ENCODE measurements around the gene FAM120B. TPM values are rescaled to one million over a fixed set of nuclear protein-coding genes. Genes with fewer than 3 reads are reported as not detected.

The FAM120B gene
- total RNA-seq, 1 donor from 2014 or later: 18.4 TPM

- peaks cover 6% of the 10 kb centered on the region for H3K9me3 Mint-ChIP-seq
Measured at GRCh38 chr6:170298688-170299087, 7.9 kb upstream of the FAM120B start.

GRCh38 chr6:170301184-170301583, 5.4 kb upstream of the FAM120B start:
- H3K27me3 Mint-ChIP-seq (ENCODE audit: insufficient read depth): peaks cover 68% of the 10 kb centered on the region
- DNase-seq (ENCODE audit: low spot score): no peak
- peaks cover 6% of the 10 kb centered on the region for H3K9me3 Mint-ChIP-seq
- no peaks in the 10 kb centered on the region for H3K4me1 Mint-ChIP-seq (ENCODE audit: low read depth)
- intact Hi-C loops (cut with micrococcal nuclease): loop anchor here (10.0 kb wide), 1 partner anchor 746 kb away; no protein-coding TSS in a partner anchor
- no peak overlapping the region for H3K4me3 Mint-ChIP-seq
- H3K27ac Mint-ChIP-seq: no peak overlapping the region
- H3K36me3 Mint-ChIP-seq (ENCODE audit: low read depth): no peaks in the 10 kb centered on the region

More at GRCh38 chr6:170298688-170299087, 7.9 kb upstream of the FAM120B start:
- peaks cover 75% of the 10 kb centered on the region for H3K27me3 Mint-ChIP-seq (ENCODE audit: insufficient read depth)
- no peaks in the 10 kb centered on the region for H3K36me3 Mint-ChIP-seq (ENCODE audit: low read depth)
- no peak overlapping the region for H3K4me3 Mint-ChIP-seq
- H3K27ac Mint-ChIP-seq: no peak overlapping the region
- no peak for DNase-seq (ENCODE audit: low spot score)
- intact Hi-C loops (cut with micrococcal nuclease): no loop called here
- peaks cover 15% of the 10 kb centered on the region for H3K4me1 Mint-ChIP-seq (ENCODE audit: low read depth)

GRCh38 chr6:170305805-170306323, 694 bp upstream of the FAM120B start:
- H3K4me1 Mint-ChIP-seq (ENCODE audit: low read depth): peaks cover 26% of the 10 kb centered on the region
- H3K4me3 Mint-ChIP-seq: peak overlapping the region; percentile 57
- no peak overlapping the region for H3K27ac Mint-ChIP-seq
- H3K9me3 Mint-ChIP-seq: peaks cover 6% of the 10 kb centered on the region
- no peak for DNase-seq (ENCODE audit: low spot score)
- peaks cover 36% of the 10 kb centered on the region for H3K27me3 Mint-ChIP-seq (ENCODE audit: insufficient read depth)
- H3K36me3 Mint-ChIP-seq (ENCODE audit: low read depth): peaks cover 16% of the 10 kb centered on the region
- intact Hi-C loops (cut with micrococcal nuclease): loop anchor here (1.0 to 10.0 kb wide), 13 partner anchors 13 to 751 kb away; partner anchors contain the start of genes C6orf120, PDCD2, TBP and WDR27

- Mint-ChIP-seq H3K4me3 (peak overlapping the region; percentile 95), H3K4me1 (ENCODE audit: low read depth) (peaks cover 26% of the 10 kb centered on the region), H3K27ac (peak overlapping the region; percentile 92), H3K27me3 (ENCODE audit: insufficient read depth) (peaks cover 26% of the 10 kb centered on the region), H3K36me3 (ENCODE audit: low read depth) (peaks cover 18% of the 10 kb centered on the region), H3K9me3 (no peaks in the 10 kb centered on the region)
- intact Hi-C loops (cut with micrococcal nuclease): loop anchor here (2.0 to 10.0 kb wide), 10 partner anchors 34 to 752 kb away; partner anchors contain the start of gene PDCD2
- DNase-seq (ENCODE audit: low spot score): no peak
Measured at GRCh38 chr6:170307080-170307545, 555 bp downstream of the FAM120B start.

- Mint-ChIP-seq H3K9me3 (no peaks in the 10 kb centered on the region), H3K27me3 (ENCODE audit: insufficient read depth) (peaks cover 15% of the 10 kb centered on the region), H3K4me1 (ENCODE audit: low read depth) (peaks cover 40% of the 10 kb centered on the region), H3K27ac (no peak overlapping the region), H3K36me3 (ENCODE audit: low read depth) (peaks cover 23% of the 10 kb centered on the region), H3K4me3 (peak overlapping the region; percentile 30)
- intact Hi-C loops (cut with micrococcal nuclease): loop anchor here (5.0 to 10.0 kb wide), 6 partner anchors 84 to 754 kb away; no protein-coding TSS in a partner anchor
- no peak for DNase-seq (ENCODE audit: low spot score)
Measured at GRCh38 chr6:170308761-170309160, 2.2 kb downstream of the FAM120B start.

GRCh38 chr6:170311696-170312095, 5.1 kb downstream of the FAM120B start:
- H3K4me1 Mint-ChIP-seq (ENCODE audit: low read depth): peaks cover 52% of the 10 kb centered on the region
- no peak for DNase-seq (ENCODE audit: low spot score)
- H3K4me3 Mint-ChIP-seq: no peak overlapping the region
- no peaks in the 10 kb centered on the region for H3K9me3 Mint-ChIP-seq
- peaks cover 26% of the 10 kb centered on the region for H3K36me3 Mint-ChIP-seq (ENCODE audit: low read depth)
- peaks cover 2% of the 10 kb centered on the region for H3K27me3 Mint-ChIP-seq (ENCODE audit: insufficient read depth)
- intact Hi-C loops (cut with micrococcal nuclease): no loop called here
- no peak overlapping the region for H3K27ac Mint-ChIP-seq

- peaks cover 27% of the 10 kb centered on the region for H3K36me3 Mint-ChIP-seq (ENCODE audit: low read depth)
- peaks cover 43% of the 10 kb centered on the region for H3K4me1 Mint-ChIP-seq (ENCODE audit: low read depth)
- H3K4me3 Mint-ChIP-seq: no peak overlapping the region
- DNase-seq (ENCODE audit: low spot score): no peak
- H3K27ac Mint-ChIP-seq: no peak overlapping the region
- intact Hi-C loops (cut with micrococcal nuclease): no loop called here
- no peaks in the 10 kb centered on the region for H3K27me3 Mint-ChIP-seq (ENCODE audit: insufficient read depth)
- no peaks in the 10 kb centered on the region for H3K9me3 Mint-ChIP-seq
Measured at GRCh38 chr6:170312876-170313275, 6.3 kb downstream of the FAM120B start.

- intact Hi-C loops (cut with micrococcal nuclease): loop anchor here (2.0 kb wide), 1 partner anchor 25 kb away; no protein-coding TSS in a partner anchor
- Mint-ChIP-seq H3K27ac (no peak overlapping the region), H3K4me1 (ENCODE audit: low read depth) (peaks cover 34% of the 10 kb centered on the region), H3K4me3 (no peak overlapping the region), H3K9me3 (no peaks in the 10 kb centered on the region), H3K27me3 (ENCODE audit: insufficient read depth) (no peaks in the 10 kb centered on the region), H3K36me3 (ENCODE audit: low read depth) (peaks cover 30% of the 10 kb centered on the region)
- no peak for DNase-seq (ENCODE audit: low spot score)
Measured at GRCh38 chr6:170313716-170314295, 7.2 kb downstream of the FAM120B start.

GRCh38 chr6:170314983-170315382, 8.4 kb downstream of the FAM120B start:
- Mint-ChIP-seq H3K36me3 (ENCODE audit: low read depth) (peaks cover 37% of the 10 kb centered on the region), H3K27ac (no peak overlapping the region), H3K9me3 (no peaks in the 10 kb centered on the region), H3K4me3 (no peak overlapping the region), H3K27me3 (ENCODE audit: insufficient read depth) (no peaks in the 10 kb centered on the region), H3K4me1 (ENCODE audit: low read depth) (peaks cover 33% of the 10 kb centered on the region)
- intact Hi-C loops (cut with micrococcal nuclease): loop anchor here (2.0 kb wide), 1 partner anchor 24 kb away; no protein-coding TSS in a partner anchor
- no peak for DNase-seq (ENCODE audit: low spot score)

GRCh38 chr6:170316071-170316470, 9.5 kb downstream of the FAM120B start:
- Mint-ChIP-seq H3K4me3 (no peak overlapping the region), H3K9me3 (no peaks in the 10 kb centered on the region), H3K36me3 (ENCODE audit: low read depth) (peaks cover 41% of the 10 kb centered on the region), H3K27ac (no peak overlapping the region), H3K4me1 (ENCODE audit: low read depth) (peaks cover 38% of the 10 kb centered on the region), H3K27me3 (ENCODE audit: insufficient read depth) (no peaks in the 10 kb centered on the region)
- intact Hi-C loops (cut with micrococcal nuclease): no loop called here
- DNase-seq (ENCODE audit: low spot score): no peak

GRCh38 chr6:170317076-170317475, 10.5 kb downstream of the FAM120B start:
- H3K9me3 Mint-ChIP-seq: no peaks in the 10 kb centered on the region
- H3K4me3 Mint-ChIP-seq: no peak overlapping the region
- intact Hi-C loops (cut with micrococcal nuclease): no loop called here
- peaks cover 43% of the 10 kb centered on the region for H3K36me3 Mint-ChIP-seq (ENCODE audit: low read depth)
- H3K27ac Mint-ChIP-seq: no peak overlapping the region
- no peaks in the 10 kb centered on the region for H3K27me3 Mint-ChIP-seq (ENCODE audit: insufficient read depth)
- H3K4me1 Mint-ChIP-seq (ENCODE audit: low read depth): peaks cover 38% of the 10 kb centered on the region
- no peak for DNase-seq (ENCODE audit: low spot score)

GRCh38 chr6:170317718-170318117, 11.2 kb downstream of the FAM120B start:
- no peak for DNase-seq (ENCODE audit: low spot score)
- intact Hi-C loops (cut with micrococcal nuclease): no loop called here
- peaks cover 34% of the 10 kb centered on the region for H3K4me1 Mint-ChIP-seq (ENCODE audit: low read depth)
- peaks cover 46% of the 10 kb centered on the region for H3K36me3 Mint-ChIP-seq (ENCODE audit: low read depth)
- H3K27ac Mint-ChIP-seq: no peak overlapping the region
- no peaks in the 10 kb centered on the region for H3K9me3 Mint-ChIP-seq
- H3K4me3 Mint-ChIP-seq: no peak overlapping the region
- no peaks in the 10 kb centered on the region for H3K27me3 Mint-ChIP-seq (ENCODE audit: insufficient read depth)

GRCh38 chr6:170329321-170329720, 22.8 kb downstream of the FAM120B start:
- H3K9me3 Mint-ChIP-seq: no peaks in the 10 kb centered on the region
- intact Hi-C loops (cut with micrococcal nuclease): no loop called here
- H3K27me3 Mint-ChIP-seq (ENCODE audit: insufficient read depth): no peaks in the 10 kb centered on the region
- DNase-seq (ENCODE audit: low spot score): no peak
- no peak overlapping the region for H3K4me3 Mint-ChIP-seq
- no peak overlapping the region for H3K27ac Mint-ChIP-seq
- H3K4me1 Mint-ChIP-seq (ENCODE audit: low read depth): no peaks in the 10 kb centered on the region
- peaks cover 55% of the 10 kb centered on the region for H3K36me3 Mint-ChIP-seq (ENCODE audit: low read depth)

Data from activated T-helper 1 cell treated with anti-CD3 and anti-CD28 coated beads, Interleukin-12 subunit alpha, Interleukin-12 subunit beta, Interleukin-2, Interleukin-4 antibody, amounts not matched to agents 30 ng/mL and 10 ng/mL and 1 ng/mL, durations not matched to agents 14 hours and 24 hours and 36 hours (primary cell).